HG03442 (cell line): ENCODE data around the gene MRPS7.

ENCODE experiments used
- ATAC-seq: cut with Tn5 transposase; IDR thresholded peaks from one replicate; pipeline ENCODE4 v1.9.1; 2021; ENCODE audit warnings: mild to moderate bottlenecking, moderate library complexity; ENCODE audit not compliant: unreplicated experiment

Gene MRPS7

GRCh38 chr17:75261336-75262111 is at the start of gene MRPS7, which contains the start of gene GGA3:
MRPS7 (plus strand) TSS chr17:75261879; CDS start chr17:75261901, 22 bp downstream.
GGA3 (minus strand) TSS chr17:75261606; CDS start chr17:75261587, 19 bp downstream.
- peak; percentile 89 for ATAC-seq

DNA sequence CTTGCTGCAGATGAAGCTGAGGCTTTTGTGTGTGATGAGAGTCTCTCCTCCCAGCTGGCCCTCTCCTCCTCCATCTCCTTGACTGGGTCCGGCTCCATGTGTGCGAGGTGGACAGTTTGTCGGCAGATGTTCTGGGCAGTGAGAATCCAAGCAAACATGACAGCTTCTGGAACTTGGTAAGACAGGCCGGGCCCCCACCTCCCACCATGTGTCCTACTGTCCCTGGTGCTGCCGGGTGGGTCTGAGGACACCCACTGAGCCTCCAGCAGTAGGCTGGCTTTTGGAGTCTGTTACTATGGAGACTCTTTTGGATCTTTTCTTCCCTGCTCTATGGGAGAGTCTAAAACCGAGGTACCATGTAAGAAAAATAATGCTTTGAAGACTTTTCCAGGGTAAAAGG is 43.5 kb upstream of the MRPS7 start:
- ATAC-seq, result no peak

DNA sequence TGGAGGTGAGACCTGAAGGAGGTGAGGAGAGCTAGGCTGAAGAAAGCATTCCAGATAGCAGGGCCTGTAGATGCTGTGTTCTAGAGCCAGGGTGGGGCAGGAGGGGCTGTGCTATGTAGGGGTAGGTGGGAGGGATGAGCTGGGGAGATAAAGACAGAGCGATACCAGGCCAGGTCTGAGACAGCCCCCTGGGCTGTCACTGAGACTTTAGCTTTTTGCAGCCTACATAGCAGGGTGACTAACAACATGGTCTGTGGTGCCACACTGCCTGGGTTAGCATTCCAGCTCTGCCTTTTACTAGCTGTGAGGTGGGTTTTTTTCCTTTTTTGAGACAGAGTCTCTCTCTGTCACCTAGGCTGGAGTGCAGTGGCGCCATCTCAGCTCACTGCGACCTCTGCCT is 41.9 kb upstream of the MRPS7 start:
- no peak for ATAC-seq

DNA sequence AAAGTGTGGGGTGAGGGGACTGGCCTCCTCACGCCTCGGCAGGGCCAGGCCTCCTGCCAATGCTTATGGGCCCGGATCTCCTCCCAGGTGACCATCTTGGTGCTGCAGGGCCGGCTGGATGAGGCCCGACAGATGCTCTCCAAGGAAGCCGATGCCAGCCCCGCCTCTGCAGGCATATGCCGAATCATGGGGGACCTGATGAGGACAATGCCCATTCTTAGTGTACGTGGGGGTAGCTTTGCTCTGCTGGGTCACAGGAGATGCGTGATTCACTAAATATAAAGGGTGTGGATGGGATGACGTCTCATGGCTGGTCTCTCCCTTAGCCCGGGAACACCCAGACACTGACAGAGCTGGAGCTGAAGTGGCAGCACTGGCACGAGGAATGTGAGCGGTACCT is 36.7 kb upstream of the MRPS7 start:
- ATAC-seq, result no peak

- no peak for ATAC-seq
Observed at GRCh38 chr17:75227729-75228128, 34.0 kb upstream of the MRPS7 start.

GRCh38 chr17:75228305-75228704 is 33.4 kb upstream of the MRPS7 start:
- no peak for ATAC-seq

GRCh38 chr17:75228847-75229246 is 32.8 kb upstream of the MRPS7 start:
- ATAC-seq, result no peak

DNA sequence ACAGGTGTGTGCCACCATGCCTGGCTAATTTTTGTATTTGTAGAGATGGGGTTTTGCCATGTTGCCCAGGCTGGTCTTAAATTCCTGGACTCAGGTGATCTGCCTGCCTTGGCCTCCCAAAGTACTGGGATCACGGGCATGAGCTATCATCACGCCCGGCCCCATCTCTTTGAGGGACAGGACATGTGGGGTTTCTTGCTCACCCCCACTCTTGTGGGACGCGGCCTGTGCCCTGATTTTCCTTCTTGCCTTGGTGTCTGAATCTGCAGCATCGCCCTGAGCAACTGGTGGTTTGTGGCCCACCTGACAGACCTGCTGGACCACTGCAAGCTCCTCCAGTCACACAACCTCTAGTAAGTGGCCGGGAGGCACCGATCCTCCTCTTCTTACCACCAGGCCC is 30.6 kb upstream of the MRPS7 start:
- ATAC-seq, result no peak

GRCh38 chr17:75231741-75232464 is 29.8 kb upstream of the MRPS7 start:
- no peak for ATAC-seq

- no peak for ATAC-seq
Observed at GRCh38 chr17:75232786-75233185, 28.9 kb upstream of the MRPS7 start.

- no peak for ATAC-seq
Observed at GRCh38 chr17:75237100-75238014, 24.3 kb upstream of the MRPS7 start.

- ATAC-seq, result no peak
Observed at GRCh38 chr17:75238020-75238580, 23.6 kb upstream of the MRPS7 start.

- no peak for ATAC-seq
Observed at GRCh38 chr17:75238684-75239191, 22.9 kb upstream of the MRPS7 start.

DNA sequence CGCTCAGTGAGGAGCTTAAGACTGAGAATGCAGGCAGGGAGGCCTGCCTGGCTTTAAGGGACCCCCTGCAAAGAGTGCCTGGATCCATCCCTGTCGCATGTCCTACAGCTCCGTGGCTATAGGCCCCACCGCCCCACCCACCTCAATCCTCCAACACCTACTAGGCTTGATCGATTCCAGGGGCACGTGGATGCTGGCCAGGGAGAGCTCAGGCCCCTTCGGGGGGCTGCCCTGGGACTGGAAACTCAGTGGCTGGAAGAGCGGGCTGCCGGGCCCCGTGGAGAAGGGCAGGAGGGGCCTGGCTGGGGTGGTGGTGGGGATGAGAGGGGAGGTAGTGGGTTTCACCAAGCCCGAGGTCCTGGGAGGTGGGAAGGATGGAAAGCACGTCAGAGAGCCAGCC is 22.5 kb upstream of the MRPS7 start:
- no peak for ATAC-seq

- ATAC-seq, result no peak
Observed at GRCh38 chr17:75239778-75240393, 21.8 kb upstream of the MRPS7 start.

DNA sequence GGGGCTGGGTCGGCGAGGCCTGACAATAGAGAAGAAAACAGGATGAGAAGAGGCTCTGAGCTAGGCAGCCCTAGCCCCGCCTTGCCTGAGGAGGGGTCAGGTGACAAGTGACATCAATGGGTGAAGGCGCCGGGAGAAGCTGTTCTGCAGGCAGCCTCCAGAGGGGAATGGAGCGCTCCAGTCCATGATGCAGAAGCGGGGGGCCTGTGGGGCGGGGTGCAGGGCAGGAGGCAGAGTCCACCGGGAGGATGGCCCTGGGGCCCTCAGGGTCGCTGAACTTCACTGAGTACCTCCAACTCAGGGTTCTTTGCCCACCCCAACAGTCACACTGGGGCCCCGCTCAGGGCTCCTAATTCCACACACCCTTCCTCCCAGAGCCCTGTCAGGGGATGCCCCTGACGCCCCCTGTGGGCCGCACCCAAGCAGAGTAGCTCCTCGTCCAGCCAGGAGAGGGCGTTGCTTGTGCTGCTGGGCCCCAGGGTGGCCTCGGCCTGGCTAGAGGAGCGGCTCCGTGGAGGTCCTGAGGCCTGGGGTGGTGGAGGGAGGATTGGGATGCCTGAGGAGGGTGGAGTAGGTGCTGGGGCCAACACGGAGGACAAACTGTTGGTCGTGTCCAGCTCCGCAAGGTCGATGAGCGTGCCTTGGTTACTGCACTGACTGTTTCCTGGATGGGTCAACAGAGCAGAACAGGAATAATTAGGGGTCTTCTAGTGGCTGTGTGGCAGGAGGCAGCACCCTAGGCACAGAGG is 21.1 kb upstream of the MRPS7 start:
- ATAC-seq, result no peak

- no peak for ATAC-seq
Observed at GRCh38 chr17:75241143-75241430, 20.6 kb upstream of the MRPS7 start.

DNA sequence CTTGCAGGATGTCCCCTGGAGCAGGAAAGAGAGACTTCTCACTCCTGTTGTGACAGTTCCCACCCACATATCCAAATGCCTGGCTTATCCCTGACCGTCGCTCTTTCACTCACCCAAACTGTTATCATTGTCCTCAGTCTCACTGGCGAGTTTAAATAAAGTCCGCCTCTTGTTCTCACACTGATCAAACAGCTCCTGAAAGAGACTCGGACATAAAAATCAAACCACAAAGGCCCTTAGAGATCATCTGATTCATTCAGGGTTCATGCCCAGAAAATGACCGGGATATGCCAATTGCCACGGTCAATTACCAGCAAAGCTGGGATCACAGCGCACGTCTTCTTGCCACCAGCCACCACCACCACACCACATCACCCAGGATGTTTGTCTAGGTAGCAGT is 20.2 kb upstream of the MRPS7 start:
- ATAC-seq, result no peak

- ATAC-seq, result no peak
Observed at GRCh38 chr17:75241996-75242460, 19.7 kb upstream of the MRPS7 start.
